ENCODE results near the gene DDX28.

DNA sequence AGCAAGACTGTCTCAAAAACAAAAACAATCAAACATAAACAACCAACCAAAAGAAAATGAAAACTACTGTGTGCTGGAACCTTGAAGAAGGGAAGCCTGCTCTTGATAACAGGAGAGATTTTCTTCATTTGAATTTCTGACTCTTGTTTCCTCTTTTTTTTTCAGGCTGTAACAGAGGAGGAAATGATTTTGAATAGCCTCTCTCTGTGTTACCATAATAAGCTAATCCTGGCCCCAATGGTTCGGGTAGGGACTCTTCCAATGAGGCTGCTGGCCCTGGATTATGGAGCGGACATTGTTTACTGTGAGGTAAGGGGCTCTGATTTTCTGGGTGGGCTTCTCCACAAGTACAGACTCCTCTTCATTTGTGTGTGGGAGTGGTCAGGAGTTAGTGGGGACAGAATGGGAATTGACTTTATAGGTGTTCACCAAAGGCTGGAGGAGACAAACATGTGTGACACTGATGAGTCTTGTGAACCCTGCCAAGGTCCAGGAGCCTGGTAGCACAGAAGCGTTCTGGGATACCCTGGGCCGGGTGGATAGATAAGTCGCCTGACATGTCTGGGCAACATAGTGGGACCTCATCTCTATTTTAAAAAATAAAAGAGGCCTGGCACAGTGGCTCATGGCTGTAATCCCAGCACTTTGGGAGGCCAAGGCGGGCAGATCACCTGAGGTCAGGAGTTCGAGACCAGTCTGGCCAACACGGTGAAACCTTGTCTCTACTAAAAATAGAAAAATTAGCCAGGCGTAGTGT, 15.0 kb upstream of the DDX28 start:
- TF ChIP-seq, protein P1, sequence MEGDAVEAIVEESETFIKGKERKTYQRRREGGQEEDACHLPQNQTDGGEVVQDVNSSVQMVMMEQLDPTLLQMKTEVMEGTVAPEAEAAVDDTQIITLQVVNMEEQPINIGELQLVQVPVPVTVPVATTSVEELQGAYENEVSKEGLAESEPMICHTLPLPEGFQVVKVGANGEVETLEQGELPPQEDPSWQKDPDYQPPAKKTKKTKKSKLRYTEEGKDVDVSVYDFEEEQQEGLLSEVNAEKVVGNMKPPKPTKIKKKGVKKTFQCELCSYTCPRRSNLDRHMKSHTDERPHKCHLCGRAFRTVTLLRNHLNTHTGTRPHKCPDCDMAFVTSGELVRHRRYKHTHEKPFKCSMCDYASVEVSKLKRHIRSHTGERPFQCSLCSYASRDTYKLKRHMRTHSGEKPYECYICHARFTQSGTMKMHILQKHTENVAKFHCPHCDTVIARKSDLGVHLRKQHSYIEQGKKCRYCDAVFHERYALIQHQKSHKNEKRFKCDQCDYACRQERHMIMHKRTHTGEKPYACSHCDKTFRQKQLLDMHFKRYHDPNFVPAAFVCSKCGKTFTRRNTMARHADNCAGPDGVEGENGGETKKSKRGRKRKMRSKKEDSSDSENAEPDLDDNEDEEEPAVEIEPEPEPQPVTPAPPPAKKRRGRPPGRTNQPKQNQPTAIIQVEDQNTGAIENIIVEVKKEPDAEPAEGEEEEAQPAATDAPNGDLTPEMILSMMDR (conservative IDR thresholded peaks at IDR 0.05; ENCODE audit: low read depth in 2 of 2), result no peak
- no peak for TF ChIP-seq POLR2AphosphoS5 (IDR thresholded peaks at IDR 0.05; ENCODE audit: low read depth)
- no peak for TF ChIP-seq EZH2 (IDR thresholded peaks at IDR 0.05; ENCODE audit: low read depth, unreplicated experiment)
- no peak for TF ChIP-seq EZH2phosphoT487 (IDR thresholded peaks at IDR 0.05; ENCODE audit: unreplicated experiment)

All from GM23338 (cell line).